Mesothelial cell of epicardium (in vitro differentiated cells): ENCODE data around the gene CADM1. TPM values are rescaled to one million over a fixed set of nuclear protein-coding genes. Genes with fewer than 3 reads are reported as not detected.

Experiments
- DNase-seq, 2 experiments: peaks; one replicate each; pipeline ENCODE4 v3.0.0; 2021; ENCODE audit warnings: low spot score in 2 of 2; ENCODE audit not compliant: unreplicated experiment in 2 of 2
- H3K27ac Mint-ChIP-seq: 2 replicates; pipeline ENCODE4 v1.8.0; 2021; ENCODE audit warnings: mixed read lengths
- H3K27me3 Mint-ChIP-seq: 2 replicates; pipeline ENCODE4 v1.8.0; 2021; ENCODE audit warnings: low read depth, mixed read lengths
- H3K36me3 Mint-ChIP-seq: 2 replicates; pipeline ENCODE4 v1.8.0; 2021; ENCODE audit warnings: mixed read lengths
- H3K4me1 Mint-ChIP-seq: 2 replicates; pipeline ENCODE4 v1.8.0; 2021; ENCODE audit warnings: mixed read lengths
- H3K4me3 Mint-ChIP-seq: 2 replicates; pipeline ENCODE4 v1.8.0; 2021; ENCODE audit warnings: mild to moderate bottlenecking, moderate library complexity, mixed read lengths
- H3K9me3 Mint-ChIP-seq: 2 replicates; pipeline ENCODE4 v1.8.0; 2021; ENCODE audit warnings: mixed read lengths
- CTCF ChIP-seq: fragments of 200-600 bp; sonication (generic); IDR thresholded peaks from one replicate; pipeline ENCODE4 v1.5.0; 2021; ENCODE audit warnings: antibody characterized with exemption; ENCODE audit not compliant: unreplicated experiment
- total RNA-seq: library from RNA; stranded (reverse); gene quantifications from 3 replicates; pipeline ENCODE4 v1.2.1, GENCODE V29; 2021

The CADM1 gene
- total RNA-seq, 1 donor from 2014 or later = 60.9 TPM

- no peak overlapping the region for H3K27ac Mint-ChIP-seq
- no peak overlapping the region for H3K4me3 Mint-ChIP-seq
- no peaks in the 10 kb centered on the region for H3K36me3 Mint-ChIP-seq
- TF ChIP-seq CTCF = no peak
- H3K4me1 Mint-ChIP-seq = peaks cover 12% of the 10 kb centered on the region
- no peaks in the 10 kb centered on the region for H3K9me3 Mint-ChIP-seq
- peaks cover 10% of the 10 kb centered on the region for H3K27me3 Mint-ChIP-seq
- no peak for DNase-seq
Measured at GRCh38 chr11:115157247-115157646, 347.0 kb downstream of the CADM1 start.

GRCh38 chr11:115155978-115156377 is 348.2 kb downstream of the CADM1 start:
- TF ChIP-seq CTCF = no peak
- Mint-ChIP-seq H3K27ac (no peak overlapping the region), H3K9me3 (no peaks in the 10 kb centered on the region), H3K36me3 (no peaks in the 10 kb centered on the region), H3K4me1 (peaks cover 12% of the 10 kb centered on the region), H3K27me3 (peaks cover 10% of the 10 kb centered on the region), H3K4me3 (no peak overlapping the region)
- no peak for DNase-seq

- Mint-ChIP-seq H3K4me3 (no peak overlapping the region), H3K9me3 (no peaks in the 10 kb centered on the region), H3K27me3 (peaks cover 7% of the 10 kb centered on the region), H3K4me1 (peaks cover 12% of the 10 kb centered on the region), H3K27ac (no peak overlapping the region), H3K36me3 (no peaks in the 10 kb centered on the region)
- TF ChIP-seq CTCF = no peak
- no peak for DNase-seq
Measured at GRCh38 chr11:115155320-115155719, 348.9 kb downstream of the CADM1 start.

- Mint-ChIP-seq H3K4me3 (no peak overlapping the region), H3K27me3 (peaks cover 7% of the 10 kb centered on the region), H3K36me3 (no peaks in the 10 kb centered on the region), H3K27ac (no peak overlapping the region), H3K4me1 (peaks cover 12% of the 10 kb centered on the region), H3K9me3 (no peaks in the 10 kb centered on the region)
- no peak for DNase-seq
- TF ChIP-seq CTCF = no peak
Measured at GRCh38 chr11:115154355-115154736, 349.9 kb downstream of the CADM1 start.

- peaks cover 5% of the 10 kb centered on the region for H3K27me3 Mint-ChIP-seq
- no peak overlapping the region for H3K4me3 Mint-ChIP-seq
- H3K27ac Mint-ChIP-seq = no peak overlapping the region
- peaks cover 12% of the 10 kb centered on the region for H3K4me1 Mint-ChIP-seq
- H3K36me3 Mint-ChIP-seq = no peaks in the 10 kb centered on the region
- H3K9me3 Mint-ChIP-seq = no peaks in the 10 kb centered on the region
- DNase-seq = no peak
- no peak for TF ChIP-seq CTCF
Measured at GRCh38 chr11:115153731-115154354, 350.4 kb downstream of the CADM1 start.

GRCh38 chr11:115153135-115153534 is 351.1 kb downstream of the CADM1 start:
- no peak overlapping the region for H3K4me3 Mint-ChIP-seq
- H3K27ac Mint-ChIP-seq = no peak overlapping the region
- H3K9me3 Mint-ChIP-seq = no peaks in the 10 kb centered on the region
- peaks cover 3% of the 10 kb centered on the region for H3K27me3 Mint-ChIP-seq
- H3K36me3 Mint-ChIP-seq = no peaks in the 10 kb centered on the region
- H3K4me1 Mint-ChIP-seq = peaks cover 12% of the 10 kb centered on the region
- no peak for DNase-seq
- TF ChIP-seq CTCF = no peak
